B cell (primary cell): ENCODE data around the gene LZTS3. TPM values are rescaled to one million over a fixed set of nuclear protein-coding genes. Genes with fewer than 3 reads are reported as not detected.

Source experiments
- ATAC-seq: fragments of 200-7000 bp; cut with Tn5 transposase; one replicate; pipeline ENCODE4 v1.10.0; 2021; ENCODE audit warnings: low read depth, mild to moderate bottlenecking, moderate number of reproducible peaks, moderate library complexity
- CTCF ChIA-PET: fragments of 350-600 bp; sonication (Branson Sonifier 250); formaldehyde crosslinking; loops from one replicate; lab custom pipeline; 2021; ENCODE audit warnings: antibody characterized with exemption, inconsistent platforms; lab: Charles Lee
- POLR2A ChIA-PET: fragments of 350-600 bp; sonication (Branson Sonifier 250); formaldehyde crosslinking; loops from one replicate; lab custom pipeline; 2021; ENCODE audit warnings: antibody characterized with exemption; lab: Charles Lee
- DNase-seq: peaks from one replicate; pipeline ENCODE4 v3.0.0; 2013
- H2AFZ ChIP-seq: 2 replicates; pipeline ENCODE4 v1.6.1; 2012; ENCODE audit warnings: mild to moderate bottlenecking, low read depth, low read length; ENCODE audit not compliant: insufficient read depth, poor library complexity, severe bottlenecking
- H3K27ac ChIP-seq, 2 donors: 1 replicate in 1 of 2; 2 replicates in 1 of 2; pipeline ENCODE4 v1.5.1; 2012 to 2013; ENCODE audit warnings: low read length in 2 of 2, mild to moderate bottlenecking in 2 of 2, moderate library complexity in 1 of 2
- H3K27me3 ChIP-seq, 4 experiments: fragments of 200-600 bp in 1 of 4; sonication (generic) in 1 of 4; replicated peaks in 1 of 4; 1 replicate in 2 of 4; 2 replicates in 2 of 4; pipeline versions ENCODE4 v1.6.1 to v1.7.0; 2013 to 2016; ENCODE audit warnings: low read length in 3 of 4, mild to moderate bottlenecking in 2 of 4, mixed read lengths in 1 of 4, moderate library complexity in 1 of 4; ENCODE audit not compliant: insufficient read depth in 4 of 4, control insufficient read depth in 3 of 4; ENCODE audit errors: control extremely low read depth in 1 of 4
- H3K36me3 ChIP-seq, 2 experiments: replicated peaks in 1 of 2; 1 replicate in 1 of 2; 2 replicates in 1 of 2; pipeline versions ENCODE4 v1.6.1 to v1.7.1; 2013; ENCODE audit warnings: low read length in 1 of 2; ENCODE audit not compliant: insufficient read depth in 2 of 2, control insufficient read depth in 1 of 2; ENCODE audit errors: control extremely low read depth in 1 of 2, extremely low read depth in 1 of 2
- H3K4me1 ChIP-seq, 2 donors: fragments of 200-600 bp in 1 of 2; sonication (generic) in 1 of 2; 1 replicate in 1 of 2; 2 replicates in 1 of 2; pipeline versions ENCODE4 v1.5.1 to v1.6.1; 2013 to 2017; ENCODE audit warnings: low read length in 2 of 2; ENCODE audit not compliant: control insufficient read depth in 2 of 2, insufficient read depth in 2 of 2
- H3K4me2 ChIP-seq: replicated peaks from 2 replicates; pipeline ENCODE3; 2012; ENCODE audit warnings: mild to moderate bottlenecking, low read depth, low read length; ENCODE audit not compliant: poor library complexity, severe bottlenecking
- H3K4me3 ChIP-seq, 5 experiments: fragments of 200-600 bp in 1 of 5; sonication (generic) in 1 of 5; 1 replicate in 3 of 5; 2 replicates in 2 of 5; pipeline versions ENCODE4 v1.5.1 to v1.7.0; 2011 to 2016; ENCODE audit warnings: low read length in 4 of 5, mild to moderate bottlenecking in 4 of 5, low read depth in 2 of 5, control low read depth in 1 of 5, moderate library complexity in 1 of 5; ENCODE audit not compliant: insufficient read depth in 1 of 5; ENCODE audit errors: control extremely low read depth in 1 of 5, extremely low read depth in 1 of 5
- H3K79me2 ChIP-seq: fragments of 200-600 bp; sonication (generic); one replicate; pipeline ENCODE4 v1.6.0; 2016; ENCODE audit warnings: low read length; ENCODE audit not compliant: control insufficient read depth, insufficient read depth
- H3K9ac ChIP-seq: fragments of 200-600 bp; sonication (generic); 2 replicates; pipeline ENCODE4 v1.6.1; 2017; ENCODE audit warnings: mild to moderate bottlenecking, low read length, moderate library complexity
- H3K9me3 ChIP-seq, 3 donors: one replicate each; pipeline versions ENCODE4 v1.6.1 to v1.7.1; 2013; ENCODE audit warnings: low read length in 2 of 3; ENCODE audit not compliant: control insufficient read depth in 2 of 3, insufficient read depth in 1 of 3; ENCODE audit errors: control extremely low read depth in 1 of 3
- H4K20me1 ChIP-seq: 2 replicates; pipeline ENCODE4 v1.6.0; 2012; ENCODE audit warnings: mild to moderate bottlenecking, low read length; ENCODE audit not compliant: insufficient read depth, control insufficient read depth, poor library complexity, severe bottlenecking
- H3K27ac Mint-ChIP-seq: one replicate; pipeline ENCODE4 v1.8.0; 2021; ENCODE audit warnings: mixed read lengths
- H3K27me3 Mint-ChIP-seq: one replicate; pipeline ENCODE4 v1.8.0; 2021; ENCODE audit warnings: mixed read lengths
- H3K4me1 Mint-ChIP-seq: one replicate; pipeline ENCODE4 v1.8.0; 2021; ENCODE audit warnings: mixed read lengths
- H3K4me3 Mint-ChIP-seq: one replicate; pipeline ENCODE4 v1.8.0; 2021; ENCODE audit warnings: mixed read lengths
- H3K9me3 Mint-ChIP-seq: one replicate; pipeline ENCODE4 v1.8.0; 2022; ENCODE audit warnings: mixed read lengths; ENCODE audit not compliant: insufficient read depth
- EZH2 ChIP-seq: IDR thresholded peaks from 2 replicates; pipeline ENCODE4 v1.6.1; 2012; ENCODE audit warnings: borderline replicate concordance, low read depth, mild to moderate bottlenecking, moderate library complexity, low read length; ENCODE audit not compliant: insufficient read depth, poor library complexity, severe bottlenecking
- WGBS: methylation state at CpG from one replicate; pipeline ENCODE4 v1.1.5; 2013; ENCODE audit warnings: missing lambda C conversion rate; ENCODE audit not compliant: insufficient coverage; 5-methylcytosine and 5-hydroxymethylcytosine counted together
- intact Hi-C: fragments of 100-400 bp; cut with micrococcal nuclease; formaldehyde crosslinking; loops from one replicate; pipeline ENCODE4 v1.10.0; 2022
- polyA plus RNA-seq: library from polyadenylated mRNA; depleted of rRNA; stranded (reverse); fragments of >200 nt; gene quantifications from 2 replicates; pipeline ENCODE4 v1.2.3, GENCODE V29; 2012
- total RNA-seq, 2 donors: library from RNA; stranded (reverse); fragments of 120-200 nt in 1 of 2; gene quantifications; 1 replicate in 1 of 2; 2 replicates in 1 of 2; pipeline versions ENCODE4 v1.2.3 to v1.2.4, GENCODE V29; 2013 to 2022
- TF ChIP-seq, protein P1 (sequence below): fragments of 200-600 bp; IDR thresholded peaks from one replicate; pipeline ENCODE4 v1.8.0; 2022; ENCODE audit warnings: antibody characterized with exemption, mild to moderate bottlenecking

The LZTS3 gene
- total and polyA plus RNA-seq, 2 donors (not counting 1 experiment from before 2014, with no cell fraction given): 2.3 to 5.1 TPM

DNA sequence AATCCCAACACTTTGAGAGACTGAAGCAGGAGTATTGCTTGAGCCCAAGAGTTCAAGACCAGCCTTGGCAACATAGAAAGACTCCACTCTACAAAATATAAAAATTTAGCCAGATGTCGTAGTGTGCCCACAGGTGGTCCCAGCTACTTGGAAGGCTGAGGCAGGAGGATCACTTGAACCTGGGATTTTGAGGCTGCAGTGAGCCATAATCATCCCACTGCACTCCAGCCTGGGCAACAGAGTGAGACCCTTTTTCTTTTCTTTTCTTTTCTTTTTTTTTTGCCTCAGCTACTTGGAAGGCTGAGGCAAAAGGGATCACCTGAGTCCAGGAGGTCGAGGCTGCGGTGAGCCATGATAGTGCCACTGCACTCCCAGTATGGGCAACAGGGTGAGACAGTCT, 31.6 kb downstream of the LZTS3 start:
- Histone ChIP-seq H3K27ac (no peak overlapping the region), H3K36me3 (peaks cover 4 to 11% of the 10 kb centered on the region in 2 experiments), H3K4me1 (no peaks in the 10 kb centered on the region), H3K4me3 (no peak overlapping the region), H4K20me1 (peaks cover 52% of the 10 kb centered on the region), H3K9me3 (peaks cover 0 to 4% (median 0%) of the 10 kb centered on the region in 3 donors), H3K79me2 (peaks cover 73% of the 10 kb centered on the region), H3K4me2 (no peak overlapping the region), H3K9ac (no peak overlapping the region), H2AFZ (no peak overlapping the region), H3K27me3 (no peaks in the 10 kb centered on the region)
- ATAC-seq (no peak), DNase-seq (no peak)
- no peaks in the 10 kb centered on the region for H3K9me3 Mint-ChIP-seq
- 100% methylated on average over 1 of the region's 3 CpGs for WGBS
- H3K27ac Mint-ChIP-seq: no peak overlapping the region
- intact Hi-C loops: no loop called here
- POLR2A ChIA-PET: no interaction called here
- no peak overlapping the region for H3K4me3 Mint-ChIP-seq
- H3K27me3 Mint-ChIP-seq: no peaks in the 10 kb centered on the region
- TF ChIP-seq, protein P1, sequence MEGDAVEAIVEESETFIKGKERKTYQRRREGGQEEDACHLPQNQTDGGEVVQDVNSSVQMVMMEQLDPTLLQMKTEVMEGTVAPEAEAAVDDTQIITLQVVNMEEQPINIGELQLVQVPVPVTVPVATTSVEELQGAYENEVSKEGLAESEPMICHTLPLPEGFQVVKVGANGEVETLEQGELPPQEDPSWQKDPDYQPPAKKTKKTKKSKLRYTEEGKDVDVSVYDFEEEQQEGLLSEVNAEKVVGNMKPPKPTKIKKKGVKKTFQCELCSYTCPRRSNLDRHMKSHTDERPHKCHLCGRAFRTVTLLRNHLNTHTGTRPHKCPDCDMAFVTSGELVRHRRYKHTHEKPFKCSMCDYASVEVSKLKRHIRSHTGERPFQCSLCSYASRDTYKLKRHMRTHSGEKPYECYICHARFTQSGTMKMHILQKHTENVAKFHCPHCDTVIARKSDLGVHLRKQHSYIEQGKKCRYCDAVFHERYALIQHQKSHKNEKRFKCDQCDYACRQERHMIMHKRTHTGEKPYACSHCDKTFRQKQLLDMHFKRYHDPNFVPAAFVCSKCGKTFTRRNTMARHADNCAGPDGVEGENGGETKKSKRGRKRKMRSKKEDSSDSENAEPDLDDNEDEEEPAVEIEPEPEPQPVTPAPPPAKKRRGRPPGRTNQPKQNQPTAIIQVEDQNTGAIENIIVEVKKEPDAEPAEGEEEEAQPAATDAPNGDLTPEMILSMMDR: no peak
- no peak for TF ChIP-seq EZH2
- peaks cover 3% of the 10 kb centered on the region for H3K4me1 Mint-ChIP-seq
- CTCF ChIA-PET: no interaction called here

- TF ChIP-seq, protein P1: no peak
- no peak for TF ChIP-seq EZH2
- H3K27ac Mint-ChIP-seq: no peak overlapping the region
- ChIA-PET POLR2A (no interaction called here), CTCF (no interaction called here)
- H3K4me3 ChIP-seq: no peak overlapping the region
- peaks cover 41% of the 10 kb centered on the region for H4K20me1 ChIP-seq
- H3K79me2 ChIP-seq: peaks cover 54% of the 10 kb centered on the region
- H3K4me1 ChIP-seq: no peaks in the 10 kb centered on the region
- H3K4me2 ChIP-seq: no peak overlapping the region
- WGBS: no CpG with 5 or more reads among the region's 2 CpGs
- no peaks in the 10 kb centered on the region for H3K9me3 ChIP-seq
- no peak overlapping the region for H3K4me3 Mint-ChIP-seq
- no peaks in the 10 kb centered on the region for H3K27me3 ChIP-seq
- H3K27me3 Mint-ChIP-seq: no peaks in the 10 kb centered on the region
- ATAC-seq: no peak
- H3K9ac ChIP-seq: no peak overlapping the region
- H3K36me3 ChIP-seq: peaks cover 4 to 6% of the 10 kb centered on the region in 2 experiments
- H3K4me1 Mint-ChIP-seq: peaks cover 2% of the 10 kb centered on the region
- no peak overlapping the region for H3K27ac ChIP-seq
- DNase-seq: no peak
- no peak overlapping the region for H2AFZ ChIP-seq
- H3K9me3 Mint-ChIP-seq: no peaks in the 10 kb centered on the region
- intact Hi-C loops: no loop called here
Measured at GRCh38 chr20:3137492-3137891, 35.9 kb downstream of the LZTS3 start.
